GM12874 (cell line): ENCODE results near the gene SFMBT1.

Experiments
- CTCF ChIP-seq: IDR thresholded peaks from 2 replicates; pipeline ENCODE4 v1.5.1; 2011; ENCODE audit warnings: low read depth, mild to moderate bottlenecking, control low read depth, low read length, moderate library complexity; ENCODE audit not compliant: insufficient read depth

The SFMBT1 gene

GRCh38 chr3:53042651-53043050 is 3.2 kb downstream of the SFMBT1 start:
- TF ChIP-seq CTCF: no peak

GRCh38 chr3:53040351-53040820 is 5.5 kb downstream of the SFMBT1 start:
- no peak for TF ChIP-seq CTCF

- no peak for TF ChIP-seq CTCF
Measured at GRCh38 chr3:53039376-53039752, 6.5 kb downstream of the SFMBT1 start.

GRCh38 chr3:53038679-53039375 is 7.0 kb downstream of the SFMBT1 start:
- no peak for TF ChIP-seq CTCF

GRCh38 chr3:53035825-53036619 is 9.9 kb downstream of the SFMBT1 start:
- no peak for TF ChIP-seq CTCF

- no peak for TF ChIP-seq CTCF
Measured at GRCh38 chr3:53032609-53033008, 13.3 kb downstream of the SFMBT1 start.

- TF ChIP-seq CTCF: no peak
Measured at GRCh38 chr3:53030619-53031449, 15.0 kb downstream of the SFMBT1 start.
